Spleen (tissue), 7 donors: ENCODE data around the gene BLMH.

Experiments used
- CTCF ChIP-seq, 11 experiments: fragments of 200-600 bp in 7 of 11; fragments of 450-650 bp in 4 of 11; sonication (generic) in 4 of 11; IDR thresholded peaks in 8 of 11; conservative IDR thresholded peaks in 3 of 11; 1 replicate in 7 of 11; 2 replicates in 4 of 11; pipeline versions ENCODE4 v1.4.0 to v1.8.0; 2016 to 2021; ENCODE audit warnings: antibody characterized with exemption in 11 of 11, inconsistent platforms in 4 of 11, mild to moderate bottlenecking in 1 of 11
- POLR2A ChIP-seq, 3 donors: fragments of 450-650 bp; IDR thresholded peaks; one replicate each; pipeline ENCODE4 v1.5.1; 2017; ENCODE audit warnings: antibody characterized with exemption in 3 of 3, mild to moderate bottlenecking in 1 of 3
- POLR2AphosphoS5 ChIP-seq, 3 donors: sonication (generic); formaldehyde crosslinking; IDR thresholded peaks; one replicate each; pipeline ENCODE4 v1.5.1; 2017; ENCODE audit warnings: antibody characterized with exemption in 3 of 3
- donor health status: DM: no; HTN: no; CAD: no; lungs with moderate emphysema.
- donor health status: DM: no; HTN: no; CAD: no.
- donor health status: DM: no; HTN: no; CAD: no.

GRCh38 chr17:30279156-30279555 lies 12.6 kb downstream of the BLMH start:
- TF ChIP-seq CTCF (IDR thresholded peaks at IDR 0.05 in 8 of 11, conservative IDR thresholded peaks at IDR 0.05 in 3 of 11) (no peak), POLR2A (IDR thresholded peaks at IDR 0.05) (no peak), POLR2AphosphoS5 (IDR thresholded peaks at IDR 0.05) (no peak)
